HEK293 (cell line): Measurements from ENCODE around the gene KIT.

Experiments used
- CTCF ChIA-PET: fragments of 350-600 bp; formaldehyde crosslinking; extraction: SDS; loops from one replicate; lab custom pipeline; 2021; ENCODE audit warnings: antibody characterized with exemption; lab: Yijun Ruan, JAX
- POLR2A ChIA-PET: fragments of 300-600 bp; formaldehyde crosslinking; extraction: SDS; loops from one replicate; lab custom pipeline; 2020; ENCODE audit warnings: antibody characterized with exemption, inconsistent platforms; lab: Yijun Ruan, JAX
- H3K27ac ChIP-seq: fragments of 200-500 bp; sonication (Bioruptor generic); 2 replicates; pipeline ENCODE4 v1.5.1; 2014; ENCODE audit warnings: low read depth, low read length, control low read depth, inconsistent platforms; ENCODE audit errors: extremely low read depth
- H3K36me3 ChIP-seq, 2 experiments: fragments of 200-500 bp in 1 of 2; sonication (Bioruptor generic) in 1 of 2; 1 replicate in 1 of 2; 2 replicates in 1 of 2; pipeline ENCODE4 v1.5.1; 2014 to 2017; ENCODE audit warnings: inconsistent platforms in 2 of 2, low read length in 2 of 2; ENCODE audit not compliant: control insufficient read depth in 2 of 2, insufficient read depth in 1 of 2
- H3K4me1 ChIP-seq: fragments of 200-500 bp; sonication (Bioruptor generic); 2 replicates; pipeline ENCODE4 v1.5.1; 2014; ENCODE audit warnings: mild to moderate bottlenecking, low read length, inconsistent platforms; ENCODE audit not compliant: control insufficient read depth, insufficient read depth
- H3K4me3 ChIP-seq: 2 replicates; pipeline ENCODE4 v1.5.1; 2011; ENCODE audit warnings: low read depth, mild to moderate bottlenecking, control low read depth, low read length, moderate library complexity
- H3K9me3 ChIP-seq: fragments of 200-500 bp; sonication (Bioruptor generic); 2 replicates; pipeline ENCODE4 v1.5.1; 2014; ENCODE audit warnings: low read depth, low read length, inconsistent platforms; ENCODE audit not compliant: control insufficient read depth, insufficient read depth
- AEBP2 ChIP-seq: fragments of 450-650 bp; formaldehyde crosslinking; IDR thresholded peaks from 2 replicates; pipeline ENCODE4 v1.5.1; 2016; ENCODE audit warnings: missing biosample characterization, missing genetic modification characterization, borderline replicate concordance
- ATF2 ChIP-seq: fragments of 450-650 bp; formaldehyde crosslinking; IDR thresholded peaks from 2 replicates; pipeline ENCODE4 v1.5.1; 2016; ENCODE audit warnings: missing biosample characterization, missing genetic modification characterization, low read depth
- GLIS2 ChIP-seq: fragments of 450-650 bp; formaldehyde crosslinking; IDR thresholded peaks from 2 replicates; pipeline ENCODE4 v1.5.1; 2016; ENCODE audit warnings: missing biosample characterization, missing genetic modification characterization
- IKZF3 ChIP-seq: fragments of 450-650 bp; IDR thresholded peaks from 2 replicates; pipeline ENCODE4 v1.5.0; 2018; ENCODE audit warnings: missing biosample characterization, mild to moderate bottlenecking, missing genetic modification characterization, moderate library complexity
- PRDM6 ChIP-seq: fragments of 450-650 bp; formaldehyde crosslinking; IDR thresholded peaks from 2 replicates; pipeline ENCODE4 v1.5.1; 2017; ENCODE audit warnings: missing biosample characterization, missing genetic modification characterization
- RBAK ChIP-seq: fragments of 450-650 bp; formaldehyde crosslinking; IDR thresholded peaks from 2 replicates; pipeline ENCODE4 v1.5.1; 2016; ENCODE audit warnings: missing biosample characterization, missing genetic modification characterization
- SP2 ChIP-seq: fragments of 450-650 bp; formaldehyde crosslinking; IDR thresholded peaks from 2 replicates; pipeline ENCODE4 v1.5.1; 2016; ENCODE audit warnings: missing biosample characterization, missing genetic modification characterization
- TCF7L2 ChIP-seq: IDR thresholded peaks from 2 replicates; pipeline ENCODE4 v1.6.1; 2011; ENCODE audit warnings: low read depth, mild to moderate bottlenecking, inconsistent platforms, low read length, moderate library complexity, borderline replicate concordance
- TRIM28 ChIP-seq: IDR thresholded peaks from 2 replicates; pipeline ENCODE4 v1.6.1; 2011; ENCODE audit warnings: low read length, control low read depth, borderline replicate concordance
- ZBTB44 ChIP-seq: fragments of 450-650 bp; IDR thresholded peaks from 2 replicates; pipeline ENCODE4 v1.5.1; 2018; ENCODE audit warnings: missing biosample characterization, mild to moderate bottlenecking, missing genetic modification characterization
- ZFP41 ChIP-seq: fragments of 450-650 bp; formaldehyde crosslinking; IDR thresholded peaks from 2 replicates; pipeline ENCODE4 v1.5.1; 2016; ENCODE audit warnings: missing biosample characterization, missing genetic modification characterization, borderline replicate concordance
- ZNF112 ChIP-seq: fragments of 450-650 bp; formaldehyde crosslinking; IDR thresholded peaks from 2 replicates; pipeline ENCODE4 v1.5.0; 2017; ENCODE audit warnings: missing biosample characterization, missing genetic modification characterization
- ZNF157 ChIP-seq: fragments of 450-650 bp; formaldehyde crosslinking; IDR thresholded peaks from 2 replicates; pipeline ENCODE4 v1.5.1; 2016; ENCODE audit warnings: missing biosample characterization, missing genetic modification characterization
- ZNF2 ChIP-seq: fragments of 450-650 bp; formaldehyde crosslinking; IDR thresholded peaks from 2 replicates; pipeline ENCODE4 v1.5.1; 2016; ENCODE audit warnings: missing biosample characterization, missing genetic modification characterization
- ZNF214 ChIP-seq: fragments of 450-650 bp; formaldehyde crosslinking; IDR thresholded peaks from 2 replicates; pipeline ENCODE4 v1.5.1; 2017; ENCODE audit warnings: missing biosample characterization, mild to moderate bottlenecking, missing genetic modification characterization, borderline replicate concordance
- ZNF221 ChIP-seq: fragments of 450-650 bp; formaldehyde crosslinking; IDR thresholded peaks from 2 replicates; pipeline ENCODE4 v1.5.1; 2017; ENCODE audit warnings: missing biosample characterization, missing genetic modification characterization, borderline replicate concordance
- ZNF311 ChIP-seq: fragments of 450-650 bp; formaldehyde crosslinking; IDR thresholded peaks from 2 replicates; pipeline ENCODE4 v1.5.1; 2017; ENCODE audit warnings: missing biosample characterization, missing genetic modification characterization, borderline replicate concordance
- ZNF335 ChIP-seq: fragments of 450-650 bp; formaldehyde crosslinking; conservative IDR thresholded peaks from 2 replicates; pipeline ENCODE4 v1.5.1; 2016; ENCODE audit warnings: missing biosample characterization, missing genetic modification characterization
- ZNF449 ChIP-seq: fragments of 450-650 bp; formaldehyde crosslinking; IDR thresholded peaks from 2 replicates; pipeline ENCODE4 v1.5.1; 2017; ENCODE audit warnings: missing biosample characterization, mild to moderate bottlenecking, missing genetic modification characterization, moderate library complexity
- ZNF585B ChIP-seq: fragments of 450-650 bp; formaldehyde crosslinking; IDR thresholded peaks from 2 replicates; pipeline ENCODE4 v1.5.1; 2016; ENCODE audit warnings: missing biosample characterization, missing genetic modification characterization
- ZNF664 ChIP-seq: fragments of 450-650 bp; formaldehyde crosslinking; IDR thresholded peaks from 2 replicates; pipeline ENCODE4 v1.5.1; 2016; ENCODE audit warnings: missing biosample characterization, missing genetic modification characterization
- ZNF677 ChIP-seq: fragments of 450-650 bp; IDR thresholded peaks from 2 replicates; pipeline ENCODE4 v1.5.0; 2018; ENCODE audit warnings: missing biosample characterization, mild to moderate bottlenecking, missing genetic modification characterization, moderate library complexity
- TF ChIP-seq, protein P1 (sequence below): fragments of 450-650 bp; formaldehyde crosslinking; IDR thresholded peaks from 2 replicates; pipeline ENCODE4 v1.5.1; 2016; ENCODE audit warnings: missing biosample characterization, missing genetic modification characterization, low read depth
- TF ChIP-seq, protein P2 (sequence below): fragments of 450-650 bp; formaldehyde crosslinking; IDR thresholded peaks from 2 replicates; pipeline ENCODE4 v1.5.1; 2016; ENCODE audit warnings: missing biosample characterization, missing genetic modification characterization

KIT gene

GRCh38 chr4:54767376-54767775 lies 109.6 kb downstream of the KIT start:
- CTCF ChIA-PET: no interaction called here
- H3K4me3 ChIP-seq: no peak overlapping the region
- no peaks in the 10 kb centered on the region for H3K36me3 ChIP-seq
- H3K27ac ChIP-seq: no peak overlapping the region
- H3K4me1 ChIP-seq: no peaks in the 10 kb centered on the region
- POLR2A ChIA-PET: no interaction called here
- H3K9me3 ChIP-seq: no peaks in the 10 kb centered on the region
- TF ChIP-seq ZNF677 (tag by site-specific recombination) (no peak), ZNF2 (tag by site-specific recombination) (no peak), GLIS2 (tag by site-specific recombination) (no peak), SP2 (tag by site-specific recombination) (no peak), ZFP41 (tag by site-specific recombination) (no peak), ZNF221 (tag by site-specific recombination) (no peak), ZNF664 (tag by site-specific recombination) (no peak), ZBTB44 (tag by site-specific recombination) (no peak), ATF2 (tag by site-specific recombination) (no peak), ZNF585B (tag by site-specific recombination) (no peak)
- TF ChIP-seq, protein P1, sequence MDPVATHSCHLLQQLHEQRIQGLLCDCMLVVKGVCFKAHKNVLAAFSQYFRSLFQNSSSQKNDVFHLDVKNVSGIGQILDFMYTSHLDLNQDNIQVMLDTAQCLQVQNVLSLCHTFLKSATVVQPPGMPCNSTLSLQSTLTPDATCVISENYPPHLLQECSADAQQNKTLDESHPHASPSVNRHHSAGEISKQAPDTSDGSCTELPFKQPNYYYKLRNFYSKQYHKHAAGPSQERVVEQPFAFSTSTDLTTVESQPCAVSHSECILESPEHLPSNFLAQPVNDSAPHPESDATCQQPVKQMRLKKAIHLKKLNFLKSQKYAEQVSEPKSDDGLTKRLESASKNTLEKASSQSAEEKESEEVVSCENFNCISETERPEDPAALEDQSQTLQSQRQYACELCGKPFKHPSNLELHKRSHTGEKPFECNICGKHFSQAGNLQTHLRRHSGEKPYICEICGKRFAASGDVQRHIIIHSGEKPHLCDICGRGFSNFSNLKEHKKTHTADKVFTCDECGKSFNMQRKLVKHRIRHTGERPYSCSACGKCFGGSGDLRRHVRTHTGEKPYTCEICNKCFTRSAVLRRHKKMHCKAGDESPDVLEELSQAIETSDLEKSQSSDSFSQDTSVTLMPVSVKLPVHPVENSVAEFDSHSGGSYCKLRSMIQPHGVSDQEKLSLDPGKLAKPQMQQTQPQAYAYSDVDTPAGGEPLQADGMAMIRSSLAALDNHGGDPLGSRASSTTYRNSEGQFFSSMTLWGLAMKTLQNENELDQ (tag by site-specific recombination): no peak

DNA sequence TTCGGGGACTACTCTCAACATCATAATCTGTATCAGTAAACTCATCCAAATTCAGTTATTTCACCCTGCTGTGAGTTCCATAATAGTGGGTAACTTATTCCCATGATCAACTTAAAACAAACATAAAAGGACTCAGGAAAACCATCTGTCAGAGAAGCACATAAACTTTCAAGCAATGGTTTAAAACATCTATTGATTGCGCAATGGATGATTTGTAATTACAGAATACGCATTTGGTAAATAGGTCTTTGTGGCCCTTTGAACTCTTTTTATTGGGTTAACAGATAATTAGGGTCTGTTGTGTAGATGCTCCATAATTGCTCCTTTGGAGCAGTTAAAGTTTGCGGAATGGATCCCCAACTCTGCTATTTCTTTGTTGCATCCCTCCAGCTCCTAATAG lies 115.3 kb downstream of the KIT start:
- CTCF ChIA-PET: no interaction called here
- TF ChIP-seq TCF7L2 (no peak), AEBP2 (tag by site-specific recombination) (no peak), ZNF214 (tag by site-specific recombination) (no peak), ZNF449 (tag by site-specific recombination) (no peak), ZNF157 (no peak), ZNF112 (no peak), RBAK (no peak), IKZF3 (tag by site-specific recombination) (no peak), PRDM6 (tag by site-specific recombination) (no peak), ZNF311 (tag by site-specific recombination) (no peak), ZNF335 (tag by site-specific recombination) (no peak), TRIM28 (no peak)
- TF ChIP-seq, protein P2, sequence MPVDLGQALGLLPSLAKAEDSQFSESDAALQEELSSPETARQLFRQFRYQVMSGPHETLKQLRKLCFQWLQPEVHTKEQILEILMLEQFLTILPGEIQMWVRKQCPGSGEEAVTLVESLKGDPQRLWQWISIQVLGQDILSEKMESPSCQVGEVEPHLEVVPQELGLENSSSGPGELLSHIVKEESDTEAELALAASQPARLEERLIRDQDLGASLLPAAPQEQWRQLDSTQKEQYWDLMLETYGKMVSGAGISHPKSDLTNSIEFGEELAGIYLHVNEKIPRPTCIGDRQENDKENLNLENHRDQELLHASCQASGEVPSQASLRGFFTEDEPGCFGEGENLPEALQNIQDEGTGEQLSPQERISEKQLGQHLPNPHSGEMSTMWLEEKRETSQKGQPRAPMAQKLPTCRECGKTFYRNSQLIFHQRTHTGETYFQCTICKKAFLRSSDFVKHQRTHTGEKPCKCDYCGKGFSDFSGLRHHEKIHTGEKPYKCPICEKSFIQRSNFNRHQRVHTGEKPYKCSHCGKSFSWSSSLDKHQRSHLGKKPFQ (tag by site-specific recombination): no peak

More for the DNA sequence above, 115.3 kb downstream of the KIT start:
- Histone ChIP-seq H3K4me1 (no peaks in the 10 kb centered on the region), H3K27ac (no peak overlapping the region), H3K9me3 (no peaks in the 10 kb centered on the region), H3K4me3 (no peak overlapping the region), H3K36me3 (no peaks in the 10 kb centered on the region)
- POLR2A ChIA-PET: no interaction called here
